Measurements from ENCODE around the gene OR5H15.

Gene OR5H15

DNA sequence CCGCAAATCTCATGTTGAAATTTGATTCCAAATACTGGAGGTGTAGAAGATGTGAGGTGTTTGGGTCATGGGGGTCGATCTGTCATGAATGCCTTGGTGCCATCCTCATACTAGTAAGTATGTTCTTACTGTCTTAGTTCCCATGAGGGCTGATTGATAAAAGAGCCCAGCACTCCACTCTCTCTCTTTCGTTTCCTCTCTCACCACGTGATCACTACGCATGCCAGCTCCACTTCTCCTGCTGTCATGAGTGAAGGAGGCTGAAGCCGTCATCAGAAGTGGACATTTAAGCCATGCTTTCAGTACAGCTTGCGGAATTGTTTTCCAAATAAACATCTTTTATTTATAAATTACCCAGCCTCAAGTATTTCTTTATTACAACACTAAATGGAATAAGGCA, 6.1 kb downstream of the OR5H15 start:
- no peak for ATAC-seq
- TF ChIP-seq RARB (CRISPR knock-in tag; IDR thresholded peaks at IDR 0.05) = no peak
- no peak for TF ChIP-seq SNAI2 (CRISPR knock-in tag; IDR thresholded peaks at IDR 0.05)
- TF ChIP-seq ZFP3 (CRISPR knock-in tag; IDR thresholded peaks at IDR 0.05) = no peak

DNA sequence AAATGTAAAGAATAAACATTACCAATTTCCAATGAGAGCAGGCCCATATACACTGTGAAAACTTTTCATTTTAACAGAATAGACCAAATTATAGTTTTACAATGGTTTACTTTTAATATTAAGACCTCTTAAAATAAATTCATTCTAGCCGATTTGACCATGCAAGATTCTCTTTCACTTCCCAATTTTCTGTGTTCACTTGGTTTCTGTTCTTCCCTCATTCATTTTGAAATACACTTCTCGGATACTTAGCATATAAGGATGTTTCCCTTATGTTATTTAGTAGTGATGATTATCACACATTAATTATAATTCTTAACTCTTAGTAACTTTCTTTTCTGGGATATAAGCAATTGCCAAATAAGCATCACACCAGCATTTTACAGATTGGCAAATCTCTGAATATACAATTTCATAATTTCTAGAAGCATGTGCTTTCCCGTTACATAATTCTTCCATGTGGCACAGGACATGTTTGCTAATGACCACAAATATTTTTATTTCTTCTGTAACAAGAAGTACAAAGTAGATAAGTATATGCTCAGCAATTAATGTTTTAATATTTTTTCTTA, 13.9 kb downstream of the OR5H15 start:
- TF ChIP-seq ZNF8 (CRISPR knock-in tag; IDR thresholded peaks at IDR 0.05) (no peak), TCF4 (CRISPR knock-in tag; IDR thresholded peaks at IDR 0.05; ENCODE audit: borderline replicate concordance) (no peak), CSDC2 (CRISPR knock-in tag; IDR thresholded peaks at IDR 0.05) (no peak), RARB (CRISPR knock-in tag; IDR thresholded peaks at IDR 0.05) (no peak), ZNF565 (CRISPR knock-in tag; conservative IDR thresholded peaks at IDR 0.05; ENCODE audit: low read depth) (no peak), TOX (CRISPR knock-in tag; IDR thresholded peaks at IDR 0.05; ENCODE audit: borderline replicate concordance) (no peak), ZFP3 (CRISPR knock-in tag; IDR thresholded peaks at IDR 0.05) (no peak), ISL1 (CRISPR knock-in tag; IDR thresholded peaks at IDR 0.05) (no peak), ZNF70 (CRISPR knock-in tag; IDR thresholded peaks at IDR 0.05) (no peak), ARNTL (CRISPR knock-in tag; IDR thresholded peaks at IDR 0.05; ENCODE audit: borderline replicate concordance, low read depth) (no peak), GLIS3 (CRISPR knock-in tag; IDR thresholded peaks at IDR 0.05) (no peak), OSR1 (CRISPR knock-in tag; IDR thresholded peaks at IDR 0.05) (no peak), ZFP30 (CRISPR knock-in tag; IDR thresholded peaks at IDR 0.05) (no peak), SNAI2 (CRISPR knock-in tag; IDR thresholded peaks at IDR 0.05) (no peak)
- TF ChIP-seq, protein P1, sequence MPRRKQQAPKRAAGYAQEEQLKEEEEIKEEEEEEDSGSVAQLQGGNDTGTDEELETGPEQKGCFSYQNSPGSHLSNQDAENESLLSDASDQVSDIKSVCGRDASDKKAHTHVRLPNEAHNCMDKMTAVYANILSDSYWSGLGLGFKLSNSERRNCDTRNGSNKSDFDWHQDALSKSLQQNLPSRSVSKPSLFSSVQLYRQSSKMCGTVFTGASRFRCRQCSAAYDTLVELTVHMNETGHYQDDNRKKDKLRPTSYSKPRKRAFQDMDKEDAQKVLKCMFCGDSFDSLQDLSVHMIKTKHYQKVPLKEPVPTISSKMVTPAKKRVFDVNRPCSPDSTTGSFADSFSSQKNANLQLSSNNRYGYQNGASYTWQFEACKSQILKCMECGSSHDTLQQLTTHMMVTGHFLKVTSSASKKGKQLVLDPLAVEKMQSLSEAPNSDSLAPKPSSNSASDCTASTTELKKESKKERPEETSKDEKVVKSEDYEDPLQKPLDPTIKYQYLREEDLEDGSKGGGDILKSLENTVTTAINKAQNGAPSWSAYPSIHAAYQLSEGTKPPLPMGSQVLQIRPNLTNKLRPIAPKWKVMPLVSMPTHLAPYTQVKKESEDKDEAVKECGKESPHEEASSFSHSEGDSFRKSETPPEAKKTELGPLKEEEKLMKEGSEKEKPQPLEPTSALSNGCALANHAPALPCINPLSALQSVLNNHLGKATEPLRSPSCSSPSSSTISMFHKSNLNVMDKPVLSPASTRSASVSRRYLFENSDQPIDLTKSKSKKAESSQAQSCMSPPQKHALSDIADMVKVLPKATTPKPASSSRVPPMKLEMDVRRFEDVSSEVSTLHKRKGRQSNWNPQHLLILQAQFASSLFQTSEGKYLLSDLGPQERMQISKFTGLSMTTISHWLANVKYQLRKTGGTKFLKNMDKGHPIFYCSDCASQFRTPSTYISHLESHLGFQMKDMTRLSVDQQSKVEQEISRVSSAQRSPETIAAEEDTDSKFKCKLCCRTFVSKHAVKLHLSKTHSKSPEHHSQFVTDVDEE (CRISPR knock-in tag; IDR thresholded peaks at IDR 0.05) = no peak
- TF ChIP-seq, protein P2, sequence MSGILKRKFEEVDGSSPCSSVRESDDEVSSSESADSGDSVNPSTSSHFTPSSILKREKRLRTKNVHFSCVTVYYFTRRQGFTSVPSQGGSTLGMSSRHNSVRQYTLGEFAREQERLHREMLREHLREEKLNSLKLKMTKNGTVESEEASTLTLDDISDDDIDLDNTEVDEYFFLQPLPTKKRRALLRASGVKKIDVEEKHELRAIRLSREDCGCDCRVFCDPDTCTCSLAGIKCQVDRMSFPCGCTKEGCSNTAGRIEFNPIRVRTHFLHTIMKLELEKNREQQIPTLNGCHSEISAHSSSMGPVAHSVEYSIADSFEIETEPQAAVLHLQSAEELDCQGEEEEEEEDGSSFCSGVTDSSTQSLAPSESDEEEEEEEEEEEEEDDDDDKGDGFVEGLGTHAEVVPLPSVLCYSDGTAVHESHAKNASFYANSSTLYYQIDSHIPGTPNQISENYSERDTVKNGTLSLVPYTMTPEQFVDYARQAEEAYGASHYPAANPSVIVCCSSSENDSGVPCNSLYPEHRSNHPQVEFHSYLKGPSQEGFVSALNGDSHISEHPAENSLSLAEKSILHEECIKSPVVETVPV (CRISPR knock-in tag; IDR thresholded peaks at IDR 0.05) = no peak
- TF ChIP-seq, protein P3, sequence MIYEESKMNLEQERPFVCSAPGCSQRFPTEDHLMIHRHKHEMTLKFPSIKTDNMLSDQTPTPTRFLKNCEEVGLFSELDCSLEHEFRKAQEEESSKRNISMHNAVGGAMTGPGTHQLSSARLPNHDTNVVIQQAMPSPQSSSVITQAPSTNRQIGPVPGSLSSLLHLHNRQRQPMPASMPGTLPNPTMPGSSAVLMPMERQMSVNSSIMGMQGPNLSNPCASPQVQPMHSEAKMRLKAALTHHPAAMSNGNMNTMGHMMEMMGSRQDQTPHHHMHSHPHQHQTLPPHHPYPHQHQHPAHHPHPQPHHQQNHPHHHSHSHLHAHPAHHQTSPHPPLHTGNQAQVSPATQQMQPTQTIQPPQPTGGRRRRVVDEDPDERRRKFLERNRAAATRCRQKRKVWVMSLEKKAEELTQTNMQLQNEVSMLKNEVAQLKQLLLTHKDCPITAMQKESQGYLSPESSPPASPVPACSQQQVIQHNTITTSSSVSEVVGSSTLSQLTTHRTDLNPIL (CRISPR knock-in tag; IDR thresholded peaks at IDR 0.05; ENCODE audit: low read depth) = no peak
- ATAC-seq = no peak

DNA sequence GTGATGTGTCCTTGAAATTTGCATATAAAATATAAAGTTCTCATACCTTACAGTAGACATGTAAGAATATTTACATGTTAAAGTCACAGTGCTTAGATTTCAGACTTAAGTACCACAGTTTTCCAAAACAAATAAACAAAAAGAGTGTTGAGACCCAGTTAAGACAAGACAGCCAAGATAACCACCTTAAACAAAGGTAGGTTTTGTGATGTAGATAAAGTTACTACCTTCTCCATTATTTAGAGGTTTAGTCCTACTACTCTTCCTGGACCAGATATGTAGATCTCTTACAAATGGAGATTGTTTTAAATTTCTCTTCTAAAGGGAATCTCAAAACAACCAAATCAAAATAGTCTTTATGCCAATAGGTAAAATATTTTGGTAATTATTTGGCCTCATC, 15.7 kb downstream of the OR5H15 start:
- no peak for ATAC-seq
- TF ChIP-seq, protein P3 (CRISPR knock-in tag; IDR thresholded peaks at IDR 0.05; ENCODE audit: low read depth) = no peak
- no peak for TF ChIP-seq RARB (CRISPR knock-in tag; IDR thresholded peaks at IDR 0.05)
- TF ChIP-seq, protein P2 (CRISPR knock-in tag; IDR thresholded peaks at IDR 0.05) = no peak
- no peak for TF ChIP-seq ARNTL (CRISPR knock-in tag; IDR thresholded peaks at IDR 0.05; ENCODE audit: borderline replicate concordance, low read depth)
- TF ChIP-seq SNAI2 (CRISPR knock-in tag; IDR thresholded peaks at IDR 0.05) = no peak
- no peak for TF ChIP-seq ZC3H10 (CRISPR knock-in tag; IDR thresholded peaks at IDR 0.05)
- TF ChIP-seq, protein P4, sequence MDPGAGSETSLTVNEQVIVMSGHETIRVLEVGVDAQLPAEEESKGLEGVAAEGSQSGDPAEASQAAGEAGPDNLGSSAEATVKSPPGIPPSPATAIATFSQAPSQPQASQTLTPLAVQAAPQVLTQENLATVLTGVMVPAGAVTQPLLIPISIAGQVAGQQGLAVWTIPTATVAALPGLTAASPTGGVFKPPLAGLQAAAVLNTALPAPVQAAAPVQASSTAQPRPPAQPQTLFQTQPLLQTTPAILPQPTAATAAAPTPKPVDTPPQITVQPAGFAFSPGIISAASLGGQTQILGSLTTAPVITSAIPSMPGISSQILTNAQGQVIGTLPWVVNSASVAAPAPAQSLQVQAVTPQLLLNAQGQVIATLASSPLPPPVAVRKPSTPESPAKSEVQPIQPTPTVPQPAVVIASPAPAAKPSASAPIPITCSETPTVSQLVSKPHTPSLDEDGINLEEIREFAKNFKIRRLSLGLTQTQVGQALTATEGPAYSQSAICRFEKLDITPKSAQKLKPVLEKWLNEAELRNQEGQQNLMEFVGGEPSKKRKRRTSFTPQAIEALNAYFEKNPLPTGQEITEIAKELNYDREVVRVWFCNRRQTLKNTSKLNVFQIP (CRISPR knock-in tag; IDR thresholded peaks at IDR 0.05; ENCODE audit: borderline replicate concordance, low read depth) = no peak
- TF ChIP-seq ZFP30 (CRISPR knock-in tag; IDR thresholded peaks at IDR 0.05) = no peak
- TF ChIP-seq, protein P1 (CRISPR knock-in tag; IDR thresholded peaks at IDR 0.05) = no peak
- TF ChIP-seq CSDC2 (CRISPR knock-in tag; IDR thresholded peaks at IDR 0.05) = no peak
- TF ChIP-seq, protein P5, sequence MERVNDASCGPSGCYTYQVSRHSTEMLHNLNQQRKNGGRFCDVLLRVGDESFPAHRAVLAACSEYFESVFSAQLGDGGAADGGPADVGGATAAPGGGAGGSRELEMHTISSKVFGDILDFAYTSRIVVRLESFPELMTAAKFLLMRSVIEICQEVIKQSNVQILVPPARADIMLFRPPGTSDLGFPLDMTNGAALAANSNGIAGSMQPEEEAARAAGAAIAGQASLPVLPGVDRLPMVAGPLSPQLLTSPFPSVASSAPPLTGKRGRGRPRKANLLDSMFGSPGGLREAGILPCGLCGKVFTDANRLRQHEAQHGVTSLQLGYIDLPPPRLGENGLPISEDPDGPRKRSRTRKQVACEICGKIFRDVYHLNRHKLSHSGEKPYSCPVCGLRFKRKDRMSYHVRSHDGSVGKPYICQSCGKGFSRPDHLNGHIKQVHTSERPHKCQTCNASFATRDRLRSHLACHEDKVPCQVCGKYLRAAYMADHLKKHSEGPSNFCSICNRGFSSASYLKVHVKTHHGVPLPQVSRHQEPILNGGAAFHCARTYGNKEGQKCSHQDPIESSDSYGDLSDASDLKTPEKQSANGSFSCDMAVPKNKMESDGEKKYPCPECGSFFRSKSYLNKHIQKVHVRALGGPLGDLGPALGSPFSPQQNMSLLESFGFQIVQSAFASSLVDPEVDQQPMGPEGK (CRISPR knock-in tag; IDR thresholded peaks at IDR 0.05; ENCODE audit: borderline replicate concordance) = no peak
- no peak for TF ChIP-seq TCF4 (CRISPR knock-in tag; IDR thresholded peaks at IDR 0.05; ENCODE audit: borderline replicate concordance)
- no peak for TF ChIP-seq TOX (CRISPR knock-in tag; IDR thresholded peaks at IDR 0.05; ENCODE audit: borderline replicate concordance)
- no peak for TF ChIP-seq ZNF8 (CRISPR knock-in tag; IDR thresholded peaks at IDR 0.05)
- TF ChIP-seq ESRRG (CRISPR knock-in tag; IDR thresholded peaks at IDR 0.05) = no peak
- TF ChIP-seq OSR1 (CRISPR knock-in tag; IDR thresholded peaks at IDR 0.05) = no peak
- TF ChIP-seq GLIS3 (CRISPR knock-in tag; IDR thresholded peaks at IDR 0.05) = no peak
- no peak for TF ChIP-seq ZNF565 (CRISPR knock-in tag; conservative IDR thresholded peaks at IDR 0.05; ENCODE audit: low read depth)
